GM19023 (cell line): Measurements from ENCODE around the gene IQCN.

Experiments
- ATAC-seq: cut with Tn5 transposase; IDR thresholded peaks from one replicate; pipeline ENCODE4 v1.9.1; 2021; ENCODE audit warnings: mild to moderate bottlenecking, moderate library complexity; ENCODE audit not compliant: unreplicated experiment

Gene IQCN

DNA sequence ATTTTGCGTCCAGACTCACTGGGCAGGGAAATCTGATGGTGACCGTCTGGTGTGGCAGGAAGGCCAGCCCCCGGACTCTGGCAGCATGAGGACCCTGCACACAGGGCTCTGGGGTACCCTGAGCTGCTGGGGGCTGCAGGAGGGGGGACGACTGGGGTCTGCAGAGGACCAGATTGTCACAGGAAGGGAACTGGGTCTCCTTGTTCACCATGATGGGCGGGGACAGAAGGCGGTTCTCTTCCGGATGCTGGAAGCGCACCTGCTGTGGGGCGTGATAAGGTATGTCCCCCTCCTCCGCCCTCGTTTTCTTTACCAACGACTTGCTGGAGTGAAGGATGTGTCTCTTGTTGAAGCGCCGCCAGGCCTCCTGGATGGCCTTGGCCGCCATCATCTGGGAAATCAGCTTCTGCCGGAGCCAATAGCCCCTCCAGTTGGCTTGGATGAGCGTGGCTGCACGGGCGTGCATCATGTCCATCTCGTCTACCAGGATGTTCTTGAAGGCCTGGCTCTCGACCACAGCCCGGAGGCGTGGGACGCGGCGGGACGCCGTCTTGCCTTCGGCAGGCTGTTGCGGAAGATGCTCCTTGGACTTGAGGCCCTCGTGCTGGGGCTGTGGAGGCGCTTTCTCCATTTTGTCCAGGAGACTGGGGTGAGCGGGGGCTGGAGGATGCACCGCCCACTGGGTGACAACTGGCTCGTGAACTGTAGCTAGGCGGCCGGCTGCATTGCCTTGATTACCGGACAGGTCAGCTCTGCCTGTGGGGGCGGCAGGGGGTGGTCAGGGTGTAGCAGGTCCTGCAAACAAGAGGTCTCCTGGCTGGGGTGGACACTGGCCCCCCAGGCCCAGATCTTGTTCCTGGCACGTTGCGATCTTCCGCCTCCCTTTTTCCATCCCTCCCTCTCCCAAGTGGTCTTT is 7.2 kb downstream of the IQCN start:
- no peak for ATAC-seq

DNA sequence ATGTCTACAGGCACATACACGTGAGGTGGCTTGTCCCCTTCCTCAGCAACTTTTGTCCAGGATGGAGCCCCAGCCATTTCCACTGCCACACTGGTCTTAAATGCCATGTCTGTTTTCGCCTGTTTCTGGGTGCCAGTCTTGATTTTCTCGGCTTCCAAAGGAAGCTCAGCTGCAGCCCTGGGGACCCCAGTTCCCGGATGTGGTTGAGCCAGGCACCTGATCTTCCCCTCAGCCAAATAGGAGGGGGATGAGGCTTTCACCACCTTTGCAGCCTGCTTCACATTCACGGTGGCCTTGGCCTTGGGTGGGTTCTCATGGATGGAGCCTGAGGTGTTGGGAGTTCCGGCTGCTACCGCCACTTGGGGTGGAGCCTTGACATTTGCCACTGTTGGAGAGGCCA is 8.7 kb downstream of the IQCN start:
- no peak for ATAC-seq

DNA sequence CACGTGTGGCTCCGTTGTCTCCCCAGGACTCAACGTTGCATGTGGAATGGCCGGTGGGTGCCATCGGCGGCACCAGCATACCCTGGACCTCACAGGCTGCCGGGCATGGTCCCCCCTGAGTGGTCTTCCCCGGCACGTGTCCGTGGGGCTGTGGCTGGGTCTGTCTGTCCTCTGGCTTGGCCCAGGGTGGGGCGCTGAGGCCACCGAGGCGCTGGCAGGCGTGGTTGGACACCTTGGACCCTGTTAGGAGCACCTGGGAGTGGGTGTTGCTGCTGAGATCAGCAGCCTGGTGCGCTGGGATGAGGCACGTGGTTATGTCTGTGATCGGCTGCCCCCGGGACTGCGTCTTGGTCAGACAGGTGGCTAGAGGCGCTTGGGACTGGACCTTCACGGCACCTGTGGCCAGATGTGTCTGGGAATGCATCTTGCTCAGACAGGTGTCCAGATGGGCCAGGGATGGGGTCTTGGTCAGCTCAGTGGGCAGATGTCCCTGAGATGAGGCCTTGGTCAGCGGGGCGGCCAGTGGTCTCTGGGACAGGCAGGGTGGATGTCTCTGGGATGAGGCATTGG is 9.2 kb downstream of the IQCN start:
- no peak for ATAC-seq

DNA sequence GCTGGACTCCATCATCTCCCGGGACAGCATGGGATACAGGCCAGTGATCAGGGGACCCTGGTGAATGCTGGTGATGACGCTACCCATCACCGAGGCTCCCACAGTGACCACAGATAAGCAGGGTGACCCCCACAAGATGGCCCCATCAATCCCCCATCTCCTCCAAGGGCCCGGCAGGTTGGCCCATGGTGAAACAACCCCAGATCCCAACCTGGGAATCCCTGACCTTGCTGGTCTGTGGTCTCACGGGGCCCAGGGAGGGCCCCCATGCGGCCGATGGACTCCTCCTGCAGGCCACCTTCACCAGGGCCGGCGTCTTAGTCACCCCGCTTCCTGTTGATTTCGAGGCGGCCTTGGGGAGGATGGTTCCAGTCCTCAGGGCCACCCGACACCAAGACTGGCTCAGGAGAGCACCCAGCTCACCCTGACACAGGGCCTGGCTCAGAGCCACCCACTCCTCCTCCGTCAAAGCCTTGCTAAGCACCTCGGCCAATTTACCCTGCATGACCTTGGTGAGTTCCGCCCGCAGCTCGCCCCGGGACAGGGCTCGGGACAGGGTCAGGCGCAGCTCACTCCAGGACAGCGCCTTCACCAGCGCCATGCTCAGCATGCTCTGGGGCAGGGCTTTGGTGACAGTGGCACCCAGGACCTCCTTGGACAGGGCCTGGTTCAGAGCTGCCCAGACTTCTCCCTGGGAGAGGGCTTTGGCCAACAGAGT is 10.0 kb downstream of the IQCN start:
- no peak for ATAC-seq

DNA sequence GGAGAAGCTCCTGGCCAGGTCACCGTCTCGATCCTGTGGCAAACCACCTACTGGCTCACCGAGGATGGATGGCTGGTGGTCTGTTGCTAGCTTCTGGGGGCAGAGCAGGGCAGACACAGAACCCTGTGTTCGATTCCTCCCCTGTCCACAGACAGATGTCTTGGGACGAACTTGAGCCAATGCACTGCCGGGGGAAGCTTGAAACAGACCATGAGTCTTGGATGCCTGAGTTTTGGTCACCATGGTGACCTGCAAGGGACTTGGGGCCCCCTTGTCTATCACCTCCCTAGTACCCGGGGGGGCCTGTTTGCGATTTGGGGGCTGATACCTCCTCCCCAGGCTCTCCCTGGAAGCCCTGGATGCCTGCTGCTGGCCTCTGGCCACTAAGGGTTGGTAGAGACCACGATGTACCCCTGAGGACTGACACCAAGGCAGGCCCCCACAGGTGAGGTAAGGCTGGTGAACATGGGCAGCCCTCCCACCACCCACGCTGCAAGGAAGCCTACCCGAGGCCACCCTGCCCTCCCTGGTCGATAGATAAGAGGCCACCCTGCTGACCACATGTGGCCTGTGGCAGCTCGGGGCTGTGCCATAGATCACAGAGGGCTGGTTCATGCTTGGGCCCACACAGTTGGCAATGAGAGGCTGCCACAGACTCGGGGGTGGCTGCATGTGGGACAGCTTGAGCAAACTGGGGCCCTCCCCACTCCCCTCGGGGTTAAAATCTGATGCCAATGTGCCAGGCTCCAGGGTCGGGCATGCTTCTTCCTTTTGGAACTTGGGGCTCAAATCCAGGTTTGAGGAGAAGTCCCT is 10.7 kb downstream of the IQCN start:
- ATAC-seq: no peak

DNA sequence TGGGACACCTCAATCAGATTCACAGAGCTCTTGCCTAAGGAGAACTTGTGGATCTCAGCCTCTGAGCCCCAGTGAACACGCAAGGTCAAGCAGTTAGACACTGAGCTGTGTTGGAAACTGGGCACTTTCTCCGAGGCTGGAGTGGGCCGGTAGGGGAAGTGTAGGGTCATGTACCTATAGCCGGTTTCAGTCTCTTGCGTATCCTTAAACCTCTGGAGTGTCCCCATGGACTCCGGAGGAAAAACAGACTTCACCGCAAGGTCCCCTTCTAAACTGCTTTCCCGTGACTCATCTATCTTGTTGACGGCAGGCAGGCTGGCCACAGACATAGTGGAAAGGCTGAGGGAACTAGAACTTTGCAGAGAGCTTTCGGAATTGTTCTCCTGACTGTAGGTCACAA is 11.3 kb downstream of the IQCN start:
- no peak for ATAC-seq

DNA sequence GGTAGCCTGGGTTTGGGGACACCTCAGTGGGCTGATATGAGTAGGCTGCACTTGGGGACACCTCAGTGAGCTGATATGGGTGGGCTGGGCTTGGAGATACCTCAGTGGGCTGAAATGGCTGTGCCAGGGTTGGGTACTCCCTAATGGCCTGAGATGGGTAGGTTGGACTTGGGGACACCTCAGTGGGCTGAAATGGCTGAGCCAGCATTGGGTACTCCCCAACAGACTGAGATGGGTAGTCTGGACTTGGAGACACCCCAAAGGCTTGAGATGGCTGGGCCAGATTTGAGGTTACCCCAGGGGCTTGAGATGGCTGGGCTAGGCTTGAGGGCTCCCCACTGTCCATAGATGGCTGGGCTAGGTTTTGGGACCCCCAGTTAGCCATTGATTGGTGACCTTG is 12.1 kb downstream of the IQCN start:
- no peak for ATAC-seq

DNA sequence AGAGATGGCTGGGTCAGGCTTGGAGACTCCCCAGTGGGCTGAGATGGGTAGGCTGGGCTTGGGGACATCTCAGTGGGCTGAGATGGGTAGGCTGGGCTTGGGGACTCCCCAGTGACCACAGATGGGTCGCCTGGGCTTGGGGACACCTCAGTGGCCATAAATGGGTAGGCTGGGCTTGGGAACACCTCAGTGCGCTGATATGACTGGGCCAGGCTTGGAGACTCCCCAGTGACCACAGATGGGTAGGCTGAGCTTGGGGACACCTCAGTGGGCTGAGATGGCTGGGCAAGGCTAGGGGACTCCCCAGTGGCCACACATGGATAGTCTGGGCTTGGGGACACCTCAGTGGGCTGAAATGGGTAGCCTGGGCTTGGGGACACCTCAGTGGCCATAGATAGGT is 12.8 kb downstream of the IQCN start:
- no peak for ATAC-seq

DNA sequence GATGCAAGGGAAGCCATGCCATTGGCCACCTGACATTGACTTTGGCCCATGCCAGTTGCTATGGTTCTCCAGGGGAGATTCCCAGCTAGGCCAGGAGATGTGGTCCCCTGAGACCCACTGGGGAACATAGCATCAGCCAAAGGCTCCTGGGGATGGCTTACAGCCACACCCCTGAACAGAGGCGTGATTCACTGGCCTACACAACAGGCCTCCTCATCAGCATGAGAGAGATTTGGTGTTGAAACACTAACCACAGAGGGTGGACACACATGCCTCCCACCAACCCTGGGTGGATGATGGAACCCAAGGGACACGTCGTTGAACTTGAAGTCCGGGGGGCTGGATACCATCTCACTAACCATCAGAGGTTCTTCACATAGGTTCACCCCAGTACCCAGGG is 14.4 kb downstream of the IQCN start:
- ATAC-seq: no peak

DNA sequence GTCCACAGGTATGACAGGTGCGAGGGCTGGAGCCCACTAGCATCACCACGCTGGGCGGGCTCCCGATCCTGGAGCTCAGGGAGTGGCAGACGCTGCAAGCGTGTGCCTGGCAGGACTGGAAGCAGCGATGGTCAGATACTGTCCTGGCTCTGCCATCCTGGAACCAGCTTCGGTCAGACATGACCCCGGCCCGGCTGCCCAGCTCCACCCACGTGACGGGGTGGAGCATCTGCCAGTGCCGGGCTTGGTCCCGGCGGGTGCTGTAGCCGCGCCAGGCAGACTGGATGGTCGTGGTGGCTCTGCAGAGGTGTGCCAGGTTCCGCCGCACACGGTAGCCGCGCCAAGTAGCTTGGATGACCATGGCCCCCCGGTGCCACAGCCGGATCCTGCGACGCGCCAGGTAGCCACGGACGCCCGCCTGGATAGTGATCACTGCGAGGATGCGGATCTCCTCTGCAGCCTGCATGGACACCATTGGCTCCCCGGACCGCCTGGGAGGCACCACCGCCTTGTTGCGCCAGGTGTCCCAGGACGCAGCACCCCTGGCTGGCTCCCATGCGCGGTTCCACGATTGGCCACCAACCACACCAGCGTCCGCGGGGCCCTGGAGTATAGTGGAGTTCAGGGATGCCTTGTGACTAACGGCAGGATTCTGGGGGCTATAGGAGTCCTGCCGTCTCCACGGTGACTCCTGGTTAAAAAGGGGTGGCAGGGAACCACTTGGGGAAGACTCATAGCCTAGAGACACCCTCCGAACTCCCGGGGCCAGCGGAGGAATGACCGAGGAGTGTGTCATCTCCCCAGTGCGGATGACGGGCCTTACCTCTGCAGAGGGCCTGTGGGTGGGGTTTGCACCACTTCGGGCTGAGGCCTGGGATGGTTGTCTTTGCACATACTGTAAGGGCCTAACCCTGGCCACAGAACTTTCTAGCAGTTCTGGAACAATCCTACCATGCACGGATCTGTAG is 16.5 kb downstream of the IQCN start:
- ATAC-seq: no peak

DNA sequence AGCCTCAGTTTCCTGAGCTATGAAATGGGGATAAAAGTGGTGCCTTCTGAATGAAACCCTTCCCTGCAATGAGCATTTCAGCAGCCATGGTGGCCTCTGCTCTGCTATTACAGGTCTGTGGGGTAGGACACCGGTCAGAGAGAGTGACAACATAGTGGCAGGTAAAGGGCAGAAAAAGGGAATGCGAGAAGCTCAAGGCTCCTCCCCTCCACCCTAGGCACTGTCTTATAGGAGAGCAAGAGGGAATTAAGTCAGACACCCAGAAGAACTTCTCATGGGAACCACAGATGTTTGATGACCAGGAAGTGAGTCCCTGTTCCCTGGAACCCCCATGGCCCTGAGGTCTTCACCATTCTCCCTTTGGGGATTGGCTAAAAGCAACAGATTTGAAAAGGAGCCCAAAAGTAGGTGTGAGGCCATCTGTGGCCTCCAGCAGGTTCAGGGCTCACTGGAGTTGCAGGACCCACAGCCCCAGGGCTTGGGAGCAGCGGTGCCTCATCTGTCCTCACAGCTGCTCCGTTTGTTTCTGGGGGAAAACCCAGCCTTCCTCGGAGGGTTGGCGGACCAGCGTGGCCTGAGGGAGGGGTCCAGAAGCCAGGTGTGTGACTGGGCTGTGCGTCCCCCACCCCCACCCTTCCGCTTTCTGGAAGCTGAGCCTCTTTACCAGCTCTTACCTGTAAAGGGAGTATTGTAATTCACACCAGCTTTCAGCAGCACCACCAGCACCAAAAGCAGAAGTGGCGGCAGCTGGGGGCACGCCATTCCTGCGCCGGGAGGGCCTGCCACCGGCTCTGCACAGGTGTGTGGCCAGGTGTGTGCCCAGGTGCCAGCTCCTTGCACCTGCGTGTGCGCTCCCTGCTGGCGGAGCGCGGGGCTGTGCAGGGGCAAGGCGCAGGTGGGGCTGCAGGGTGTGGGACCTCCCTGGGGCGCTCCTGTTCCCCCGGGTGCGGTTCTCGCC is 19.4 kb downstream of the IQCN start:
- ATAC-seq: no peak

DNA sequence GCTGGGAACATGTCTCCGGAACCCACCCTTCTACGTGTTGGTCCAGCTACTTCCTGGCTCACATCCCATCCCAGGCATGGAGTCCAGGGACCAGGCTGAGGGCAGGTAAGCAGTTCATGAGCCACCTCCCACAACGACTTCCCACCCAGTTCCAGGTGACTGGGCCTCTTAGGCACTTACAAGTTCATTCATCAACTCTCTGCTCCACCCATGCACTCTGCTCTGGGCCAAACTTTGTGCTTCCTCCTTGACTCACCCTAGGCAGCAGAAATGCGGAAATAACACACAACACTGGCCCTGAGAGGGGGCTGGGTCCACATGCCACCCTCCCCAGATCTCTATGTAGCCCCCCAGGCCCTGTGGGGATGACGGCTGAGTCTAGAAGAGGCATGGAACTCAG is 20.5 kb downstream of the IQCN start:
- ATAC-seq: no peak

DNA sequence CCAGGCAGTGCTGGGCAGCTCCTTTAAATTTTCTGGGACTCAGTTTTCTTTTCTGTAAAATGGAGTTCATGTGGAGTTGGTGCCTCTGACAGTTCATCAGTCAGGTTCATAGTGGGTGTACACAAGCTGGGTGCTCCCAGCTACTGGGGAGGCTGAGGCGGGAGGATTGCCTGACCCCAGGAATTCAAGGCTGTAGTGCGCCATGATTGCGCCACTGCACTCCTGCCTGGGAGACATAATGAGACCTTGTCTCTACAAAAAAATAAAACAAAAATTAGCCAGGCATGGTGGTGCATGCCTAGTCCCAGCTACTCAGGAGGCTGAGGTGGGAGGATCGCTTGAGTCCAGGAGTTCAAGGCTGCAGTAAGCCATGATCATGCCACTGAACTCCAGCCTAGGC is 21.1 kb downstream of the IQCN start:
- no peak for ATAC-seq

DNA sequence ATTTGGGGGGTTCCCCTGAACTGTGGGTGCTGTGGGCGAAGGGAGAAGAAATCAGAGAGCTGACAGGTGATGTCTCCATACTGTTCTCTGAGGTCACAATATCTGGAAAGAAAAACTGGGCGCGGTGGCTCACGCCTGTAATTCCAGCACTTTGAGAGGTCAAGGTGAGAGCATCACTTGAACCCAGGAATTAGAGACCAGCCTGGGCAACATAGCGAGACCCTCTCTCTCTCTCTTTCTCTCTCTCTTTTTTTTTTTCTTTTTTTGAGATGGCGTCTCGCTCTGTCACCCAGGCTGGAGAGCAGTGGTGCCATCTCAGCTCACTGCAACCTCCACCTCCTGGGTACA is 21.9 kb downstream of the IQCN start:
- ATAC-seq: no peak

DNA sequence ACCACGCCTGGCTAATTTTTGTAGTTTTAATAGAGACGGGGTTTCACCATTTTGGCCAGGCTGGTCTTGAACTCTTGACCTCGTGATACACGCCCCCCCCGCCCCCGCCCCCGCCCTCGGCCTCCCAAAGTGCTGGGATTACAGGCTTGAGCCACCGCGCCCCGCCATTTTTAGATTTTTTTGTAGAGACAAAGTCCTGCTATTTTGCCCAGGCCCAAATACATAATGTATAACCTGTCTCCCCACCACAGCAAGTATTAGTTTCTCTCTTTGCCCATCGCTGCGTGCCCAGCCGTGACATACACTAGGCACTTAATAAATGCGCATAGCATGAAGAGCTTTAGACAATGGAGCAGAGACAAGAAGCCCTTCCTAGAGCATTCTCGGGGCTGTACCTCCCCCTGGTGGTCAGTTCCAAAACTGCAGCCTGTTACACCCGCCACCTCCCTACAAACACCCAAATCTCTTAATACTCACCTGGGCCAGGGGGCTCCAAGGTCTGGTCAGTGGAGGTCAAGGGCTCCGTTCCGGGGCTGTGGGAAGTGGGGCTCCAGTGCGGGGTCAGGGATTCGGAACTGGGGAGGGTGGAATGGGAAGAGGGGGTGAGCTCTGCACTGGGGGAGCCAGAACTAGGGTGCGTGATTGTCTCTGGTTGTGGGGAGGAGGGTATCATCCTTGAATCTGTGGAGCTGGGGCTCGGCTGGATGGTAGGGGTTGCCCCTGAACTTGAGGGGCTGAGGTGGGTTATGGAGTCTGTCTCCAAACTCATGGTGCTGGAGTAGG is 22.5 kb downstream of the IQCN start:
- ATAC-seq: no peak

DNA sequence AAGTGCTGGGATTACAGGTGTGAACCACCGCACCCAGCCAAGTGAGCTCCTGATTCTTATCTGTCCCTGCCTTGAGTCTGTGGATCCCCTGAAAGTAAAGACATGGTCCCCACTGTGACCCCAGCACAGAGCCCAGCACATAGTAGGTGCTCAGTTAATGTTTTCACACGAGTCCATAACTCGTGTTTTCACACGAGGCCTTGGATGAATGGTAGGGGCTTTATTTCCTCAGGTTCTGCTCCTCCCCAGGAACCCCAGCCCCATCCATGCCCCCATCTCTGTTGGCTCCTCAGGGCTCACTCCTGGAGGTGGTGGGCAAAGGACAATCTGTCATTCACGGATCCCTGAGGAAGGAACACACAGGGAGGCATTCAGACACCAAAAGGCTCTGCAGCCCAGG is 24.4 kb downstream of the IQCN start:
- ATAC-seq: no peak

DNA sequence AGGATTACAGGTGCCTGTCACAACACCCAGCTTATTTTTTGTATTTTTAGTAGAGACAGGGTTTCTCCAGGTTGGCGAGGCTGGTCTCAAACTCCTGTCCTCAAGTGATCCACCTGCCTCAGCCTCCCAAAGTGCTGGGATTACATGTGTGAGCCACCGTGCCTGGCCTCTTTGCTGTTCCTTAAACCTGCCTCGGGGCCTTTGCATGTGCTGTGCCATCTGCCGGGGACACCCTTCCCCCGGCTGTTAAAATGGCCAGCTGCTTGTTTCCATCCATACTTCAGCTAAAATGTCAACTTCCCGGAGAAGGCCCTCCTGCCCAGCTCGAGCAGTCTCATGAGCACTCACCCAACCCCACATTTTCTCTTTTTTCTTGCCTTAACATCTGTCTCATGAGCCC is 29.0 kb downstream of the IQCN start:
- ATAC-seq: no peak

DNA sequence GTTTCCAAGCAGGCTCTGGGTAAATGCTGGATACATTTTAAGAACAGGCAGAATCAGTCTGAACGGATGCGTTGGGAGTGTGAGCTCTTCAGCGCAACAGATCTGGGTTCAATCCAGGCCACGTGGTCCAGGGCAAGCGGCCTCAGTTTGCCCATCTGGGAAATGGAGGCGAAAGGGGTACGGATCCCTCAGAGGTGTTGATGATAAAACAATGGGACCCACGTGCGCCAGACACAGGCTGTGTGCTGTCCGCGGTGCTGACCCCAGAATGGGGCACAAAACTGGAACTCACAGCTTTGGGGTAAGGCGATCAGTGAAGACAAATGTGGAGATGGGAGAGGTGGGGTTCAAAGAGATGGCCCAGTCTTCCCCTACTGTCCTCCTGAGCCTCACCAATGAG is 34.9 kb downstream of the IQCN start:
- ATAC-seq: no peak
